ENCODE data around the gene MT1A.
"Not testable (repeated sequence)": the region's sequence is repeated elsewhere in the genome, so short reads cannot be mapped to it uniquely, and the experiment has no call there.

MT1A gene

DNA sequence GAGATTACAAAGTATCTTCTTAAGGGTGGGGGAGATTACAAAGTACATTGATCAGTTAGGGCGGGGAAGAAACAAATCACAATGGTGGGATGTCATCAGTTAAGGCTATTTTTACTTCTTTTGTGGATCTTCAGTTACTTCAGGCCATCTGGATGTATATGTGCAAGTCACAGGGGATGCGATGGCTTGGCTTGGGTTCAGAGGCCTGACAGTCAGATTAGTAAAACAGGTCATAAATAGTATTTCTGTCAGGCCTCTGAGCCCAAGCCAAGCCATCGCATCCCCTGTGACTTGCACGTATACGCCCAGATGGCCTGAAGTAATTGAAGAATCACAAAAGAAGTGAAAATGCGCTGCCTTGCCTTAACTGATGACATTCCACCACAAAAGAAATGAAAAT lies 36.1 kb downstream of the MT1A start:
- H3K9me3 ChIP-seq (ENCODE audit: low read length); H3K36me3 ChIP-seq (ENCODE audit: insufficient read depth, low read length); H3K4me3 ChIP-seq (ENCODE audit: low read depth in 1 of 2, low read length in 2 of 2); H3K4me1 ChIP-seq (ENCODE audit: insufficient read depth, low read length); H3K9ac ChIP-seq (ENCODE audit: low read length); H3K27ac ChIP-seq (ENCODE audit: low read depth, low read length): not testable (repeated sequence)
- peaks cover 18 to 46% of the 10 kb centered on the region in 2 donors for H3K27me3 ChIP-seq (ENCODE audit: control insufficient read depth in 1 of 2, insufficient read depth in 2 of 2, low read length in 2 of 2)

- Histone ChIP-seq H3K36me3 (ENCODE audit: insufficient read depth, low read length) (no peaks in the 10 kb centered on the region), H3K4me1 (ENCODE audit: insufficient read depth, low read length) (peaks cover 4% of the 10 kb centered on the region), H3K9me3 (ENCODE audit: low read length) (no peaks in the 10 kb centered on the region), H3K27ac (ENCODE audit: low read depth, low read length) (no peak overlapping the region), H3K9ac (ENCODE audit: low read length) (no peak overlapping the region), H3K27me3 (ENCODE audit: control insufficient read depth in 1 of 2, insufficient read depth in 2 of 2, low read length in 2 of 2) (peaks cover 12 to 35% of the 10 kb centered on the region in 2 donors), H3K4me3 (ENCODE audit: low read depth in 1 of 2, low read length in 2 of 2) (no peak overlapping the region)
Measured at GRCh38 chr16:56675685-56676210, 37.3 kb downstream of the MT1A start.

GRCh38 chr16:56677474-56677873 lies 39.0 kb downstream of the MT1A start:
- Histone ChIP-seq H3K36me3 (ENCODE audit: insufficient read depth, low read length) (no peaks in the 10 kb centered on the region), H3K4me3 (ENCODE audit: low read depth in 1 of 2, low read length in 2 of 2) (no peak overlapping the region), H3K9ac (ENCODE audit: low read length) (no peak overlapping the region), H3K27me3 (ENCODE audit: control insufficient read depth in 1 of 2, insufficient read depth in 2 of 2, low read length in 2 of 2) (peaks cover 12 to 32% of the 10 kb centered on the region in 2 donors), H3K4me1 (ENCODE audit: insufficient read depth, low read length) (peaks cover 4% of the 10 kb centered on the region), H3K9me3 (ENCODE audit: low read length) (no peaks in the 10 kb centered on the region), H3K27ac (ENCODE audit: low read depth, low read length) (no peak overlapping the region)

DNA sequence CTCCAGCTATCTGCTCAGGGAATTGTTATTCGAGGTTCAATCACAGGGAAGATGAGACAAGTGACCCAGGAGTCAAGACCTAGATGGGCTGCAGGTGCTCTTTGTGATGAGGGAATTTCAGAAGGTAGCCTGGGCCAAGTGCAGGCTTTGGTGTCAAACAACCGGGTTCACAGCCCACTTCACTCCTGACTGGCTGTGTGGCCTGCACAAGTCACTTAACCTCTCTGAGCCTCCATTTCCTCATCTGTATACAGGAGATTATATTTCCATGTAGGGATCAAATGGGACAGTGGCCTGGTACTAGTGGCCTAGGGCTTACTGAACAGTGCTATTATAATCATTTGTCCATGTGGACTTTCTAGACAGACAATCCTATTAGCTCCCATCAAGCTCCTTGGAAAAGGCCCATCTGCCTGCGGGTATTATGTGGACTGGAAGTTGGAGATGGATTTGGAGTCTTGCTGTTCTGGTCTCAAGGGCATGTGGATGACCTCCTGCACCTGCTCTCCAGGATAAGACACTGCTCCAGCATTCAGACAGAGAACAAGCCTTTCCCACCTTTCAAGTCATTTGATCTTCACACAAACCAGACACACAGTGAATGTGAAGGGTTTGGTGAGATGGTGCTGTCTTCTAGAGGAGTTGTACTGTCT lies 40.7 kb downstream of the MT1A start:
- Histone ChIP-seq H3K36me3 (ENCODE audit: insufficient read depth, low read length) (no peaks in the 10 kb centered on the region), H3K27me3 (ENCODE audit: control insufficient read depth in 1 of 2, insufficient read depth in 2 of 2, low read length in 2 of 2) (peaks cover 12 to 22% of the 10 kb centered on the region in 2 donors), H3K9me3 (ENCODE audit: low read length) (no peaks in the 10 kb centered on the region), H3K4me1 (ENCODE audit: insufficient read depth, low read length) (peaks cover 21% of the 10 kb centered on the region), H3K9ac (ENCODE audit: low read length) (no peak overlapping the region), H3K4me3 (ENCODE audit: low read depth in 1 of 2, low read length in 2 of 2) (no peak overlapping the region), H3K27ac (ENCODE audit: low read depth, low read length) (no peak overlapping the region)

DNA sequence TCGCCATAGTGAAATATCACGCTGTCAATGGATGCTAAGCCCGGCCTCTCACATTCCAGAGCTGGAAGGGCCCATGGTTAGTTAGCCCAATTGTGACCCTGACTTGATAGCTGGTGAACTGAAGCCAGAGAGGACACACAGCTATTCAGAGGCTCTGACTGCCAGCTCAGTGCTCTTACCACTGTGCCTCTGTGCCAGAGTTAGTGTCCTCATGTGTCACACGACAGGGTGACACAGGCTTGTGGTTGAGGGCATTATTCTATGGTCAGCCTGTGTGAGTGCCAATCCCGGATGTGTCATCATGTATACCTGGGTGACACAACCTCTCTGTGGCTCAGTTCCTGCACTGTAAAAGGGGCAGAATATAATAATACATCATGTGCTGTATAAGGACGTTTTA lies 41.4 kb downstream of the MT1A start:
- Histone ChIP-seq H3K27ac (ENCODE audit: low read depth, low read length) (no peak overlapping the region), H3K9ac (ENCODE audit: low read length) (no peak overlapping the region), H3K9me3 (ENCODE audit: low read length) (no peaks in the 10 kb centered on the region), H3K36me3 (ENCODE audit: insufficient read depth, low read length) (no peaks in the 10 kb centered on the region), H3K4me1 (ENCODE audit: insufficient read depth, low read length) (peaks cover 28% of the 10 kb centered on the region), H3K4me3 (ENCODE audit: low read depth in 1 of 2, low read length in 2 of 2) (no peak overlapping the region), H3K27me3 (ENCODE audit: control insufficient read depth in 1 of 2, insufficient read depth in 2 of 2, low read length in 2 of 2) (peaks cover 12 to 22% of the 10 kb centered on the region in 2 donors)

- Histone ChIP-seq H3K4me1 (ENCODE audit: insufficient read depth, low read length) (peaks cover 30% of the 10 kb centered on the region), H3K27me3 (ENCODE audit: control insufficient read depth in 1 of 2, insufficient read depth in 2 of 2, low read length in 2 of 2) (no peaks in the 10 kb centered on the region), H3K9me3 (ENCODE audit: low read length) (no peaks in the 10 kb centered on the region), H3K9ac (ENCODE audit: low read length) (peak within 1 kb of the TSS; percentile 62), H3K4me3 (ENCODE audit: low read depth in 1 of 2, low read length in 2 of 2) (peak within 1 kb of the TSS; percentile 61 to 74), H3K36me3 (ENCODE audit: insufficient read depth, low read length) (no peaks in the 10 kb centered on the region), H3K27ac (ENCODE audit: low read depth, low read length) (peak within 1 kb of the TSS; percentile 96)
Measured at GRCh38 chr16:56681939-56682702, 43.7 kb downstream of the MT1A start, which contains the start of gene MT1X. MT1X (plus strand) TSS chr16:56682470; CDS start chr16:56682541, 71 bp downstream.

- Histone ChIP-seq H3K27me3 (ENCODE audit: control insufficient read depth in 1 of 2, insufficient read depth in 2 of 2, low read length in 2 of 2) (no peaks in the 10 kb centered on the region), H3K9me3 (ENCODE audit: low read length) (no peaks in the 10 kb centered on the region), H3K4me1 (ENCODE audit: insufficient read depth, low read length) (peaks cover 30% of the 10 kb centered on the region), H3K27ac (ENCODE audit: low read depth, low read length) (peak overlapping the region; percentile 78), H3K4me3 (ENCODE audit: low read depth in 1 of 2, low read length in 2 of 2) (peak overlapping the region; percentile 61 to 74), H3K36me3 (ENCODE audit: insufficient read depth, low read length) (no peaks in the 10 kb centered on the region), H3K9ac (ENCODE audit: low read length) (peak overlapping the region; percentile 62)
Measured at GRCh38 chr16:56682703-56683397, 44.4 kb downstream of the MT1A start.

DNA sequence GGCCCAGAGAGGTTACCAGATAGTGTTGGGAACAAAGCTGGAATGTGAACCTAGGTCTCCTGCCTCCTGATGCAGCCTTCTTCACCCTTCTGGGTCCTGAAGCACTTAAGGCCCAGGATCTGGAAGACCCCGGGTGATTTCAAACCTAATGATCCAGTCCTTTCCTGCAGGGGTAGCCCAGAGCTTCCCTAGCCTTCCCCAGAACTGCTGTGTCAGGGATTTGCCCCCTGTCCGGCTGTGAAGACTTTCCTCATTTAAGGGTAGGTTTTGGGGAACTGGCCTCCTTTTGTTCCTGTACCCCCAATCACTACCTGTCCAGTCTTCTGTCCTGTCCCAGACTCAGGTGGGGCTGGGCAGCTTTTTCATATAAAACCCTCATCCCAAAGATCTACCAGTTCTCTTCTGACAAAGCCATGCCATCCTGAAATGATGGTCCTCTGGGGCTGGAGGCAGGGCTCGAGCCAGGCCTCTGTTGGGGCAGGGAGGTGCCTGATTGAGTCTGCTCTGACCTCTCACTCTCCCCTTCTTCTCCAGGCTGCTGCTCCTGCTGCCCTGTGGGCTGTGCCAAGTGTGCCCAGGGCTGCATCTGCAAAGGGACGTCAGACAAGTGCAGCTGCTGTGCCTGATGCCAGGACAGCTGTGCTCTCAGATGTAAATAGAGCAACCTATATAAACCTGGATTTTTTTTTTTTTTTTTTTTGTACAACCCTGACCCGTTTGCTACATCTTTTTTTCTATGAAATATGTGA lies 45.1 kb downstream of the MT1A start:
- Histone ChIP-seq H3K9me3 (ENCODE audit: low read length) (no peaks in the 10 kb centered on the region), H3K27ac (ENCODE audit: low read depth, low read length) (peak overlapping the region; percentile 4), H3K4me1 (ENCODE audit: insufficient read depth, low read length) (peaks cover 30% of the 10 kb centered on the region), H3K36me3 (ENCODE audit: insufficient read depth, low read length) (no peaks in the 10 kb centered on the region), H3K9ac (ENCODE audit: low read length) (no peak overlapping the region), H3K4me3 (ENCODE audit: low read depth in 1 of 2, low read length in 2 of 2) (peak overlapping the region in 1 of 2 donors; percentile 74), H3K27me3 (ENCODE audit: control insufficient read depth in 1 of 2, insufficient read depth in 2 of 2, low read length in 2 of 2) (no peaks in the 10 kb centered on the region)

DNA sequence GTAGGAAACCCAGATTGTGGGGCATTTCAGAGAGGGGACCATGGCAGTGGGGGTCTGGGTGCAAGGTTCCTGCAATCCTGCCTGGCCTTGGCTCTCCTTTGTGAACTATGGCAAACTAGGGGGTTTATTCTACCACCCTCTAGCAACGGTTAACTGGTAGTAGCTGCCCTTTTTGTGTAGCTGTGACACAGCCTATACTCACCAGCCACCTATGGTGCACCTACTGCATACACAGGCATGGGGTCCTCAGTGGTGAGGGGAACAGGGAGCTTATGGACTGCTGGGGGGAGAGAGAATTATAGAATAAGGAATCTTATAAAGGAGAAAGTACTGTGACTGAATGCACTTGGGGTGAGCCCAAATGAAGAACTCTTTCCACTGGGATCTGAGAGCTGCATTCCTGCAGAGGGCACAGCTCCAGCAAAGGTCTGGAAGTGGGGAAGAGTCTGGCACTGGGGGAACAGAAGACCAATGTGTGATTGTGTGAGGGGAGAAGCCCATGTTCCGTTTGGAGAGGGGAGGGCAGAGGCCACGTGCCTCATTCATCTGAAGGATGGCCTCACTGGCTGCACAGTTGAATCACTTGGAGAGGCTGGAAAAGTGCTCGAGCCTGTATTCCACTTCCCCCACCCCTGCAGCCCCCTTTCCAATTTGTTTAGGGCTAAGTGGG lies 45.9 kb downstream of the MT1A start:
- H3K27ac ChIP-seq (ENCODE audit: low read depth, low read length) = no peak overlapping the region
- no peak overlapping the region for H3K4me3 ChIP-seq (ENCODE audit: low read depth in 1 of 2, low read length in 2 of 2)
- H3K9me3 ChIP-seq (ENCODE audit: low read length) = no peaks in the 10 kb centered on the region
- peaks cover 30% of the 10 kb centered on the region for H3K4me1 ChIP-seq (ENCODE audit: insufficient read depth, low read length)
- no peaks in the 10 kb centered on the region for H3K27me3 ChIP-seq (ENCODE audit: control insufficient read depth in 1 of 2, insufficient read depth in 2 of 2, low read length in 2 of 2)
- H3K36me3 ChIP-seq (ENCODE audit: insufficient read depth, low read length) = no peaks in the 10 kb centered on the region
- H3K9ac ChIP-seq (ENCODE audit: low read length) = no peak overlapping the region

GRCh38 chr16:56684926-56685590 lies 46.6 kb downstream of the MT1A start:
- H3K4me1 ChIP-seq (ENCODE audit: insufficient read depth, low read length) = peaks cover 30% of the 10 kb centered on the region
- no peaks in the 10 kb centered on the region for H3K36me3 ChIP-seq (ENCODE audit: insufficient read depth, low read length)
- H3K27me3 ChIP-seq (ENCODE audit: control insufficient read depth in 1 of 2, insufficient read depth in 2 of 2, low read length in 2 of 2) = no peaks in the 10 kb centered on the region
- H3K9me3 ChIP-seq (ENCODE audit: low read length) = no peaks in the 10 kb centered on the region
- no peak overlapping the region for H3K27ac ChIP-seq (ENCODE audit: low read depth, low read length)
- no peak overlapping the region for H3K9ac ChIP-seq (ENCODE audit: low read length)
- H3K4me3 ChIP-seq (ENCODE audit: low read depth in 1 of 2, low read length in 2 of 2) = no peak overlapping the region
